ENCODE data around the gene BRPF1.

GRCh38 chr3:9736831-9737230 is 5.3 kb downstream of the BRPF1 start:
- TF ChIP-seq CTCF (IDR thresholded peaks at IDR 0.05) (no peak), ZFX (IDR thresholded peaks at IDR 0.05; ENCODE audit: borderline replicate concordance) (no peak)

All from 22Rv1 (cell line).